ENCODE results near the gene HDAC9. TPM values are rescaled to one million over a fixed set of nuclear protein-coding genes. Genes with fewer than 3 reads are reported as not detected.

Gene HDAC9
- polyA plus RNA-seq, 3 donors from 2014 or later, result 10.1 to 28.7 (median 18.1) TPM

GRCh38 chr7:18499407-18500177 lies 4.0 kb downstream of the HDAC9 start:
- DNase-seq, result no peak
- H3K36me3 Mint-ChIP-seq, result no peaks in the 10 kb centered on the region
- H3K9me3 Mint-ChIP-seq, result no peaks in the 10 kb centered on the region
- H3K4me3 Mint-ChIP-seq, result no peak overlapping the region
- no peak overlapping the region for H3K27ac Mint-ChIP-seq
- peaks cover 30 to 49% of the 10 kb centered on the region in 2 donors for H3K4me1 Mint-ChIP-seq
- no peaks in the 10 kb centered on the region for H3K27me3 Mint-ChIP-seq (ENCODE audit: low read depth in 3 of 3)

- peaks cover 0 to 6% (median 0%) of the 10 kb centered on the region in 3 donors for H3K36me3 Mint-ChIP-seq
- H3K9me3 Mint-ChIP-seq, result no peaks in the 10 kb centered on the region
- DNase-seq, result no peak
- peaks cover 6 to 22% of the 10 kb centered on the region in 2 donors for H3K4me1 Mint-ChIP-seq
- H3K4me3 Mint-ChIP-seq, result no peak overlapping the region
- no peak overlapping the region for H3K27ac Mint-ChIP-seq
- H3K27me3 Mint-ChIP-seq (ENCODE audit: low read depth in 3 of 3), result no peaks in the 10 kb centered on the region
Observed at GRCh38 chr7:18503126-18503866, 7.7 kb downstream of the HDAC9 start.

DNA sequence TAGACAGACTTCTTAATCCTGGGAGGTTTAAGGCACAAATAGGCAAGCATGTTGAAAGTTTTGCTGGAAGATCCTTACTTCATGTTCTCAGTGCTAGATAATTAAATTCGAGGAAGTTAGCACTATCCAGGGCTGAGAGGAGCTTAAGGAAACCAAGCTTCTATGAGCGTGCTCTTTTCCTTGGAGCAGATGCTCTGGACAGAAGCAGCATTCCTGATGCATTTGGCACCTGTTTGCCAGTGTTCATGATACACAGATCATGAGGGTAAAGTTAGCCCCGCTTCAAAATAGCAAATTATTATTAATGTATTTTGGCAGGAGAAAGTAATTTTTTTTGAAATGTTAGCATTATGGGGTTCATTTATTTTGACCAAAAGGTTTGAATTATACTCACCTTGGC lies 9.4 kb downstream of the HDAC9 start:
- Mint-ChIP-seq H3K9me3 (no peaks in the 10 kb centered on the region), H3K27ac (no peak overlapping the region), H3K36me3 (peaks cover 0 to 6% (median 0%) of the 10 kb centered on the region in 3 donors), H3K4me1 (peaks cover 8 to 20% of the 10 kb centered on the region in 2 donors), H3K4me3 (no peak overlapping the region), H3K27me3 (ENCODE audit: low read depth in 3 of 3) (peaks cover 0 to 2% (median 0%) of the 10 kb centered on the region in 3 donors)
- no peak for DNase-seq

DNA sequence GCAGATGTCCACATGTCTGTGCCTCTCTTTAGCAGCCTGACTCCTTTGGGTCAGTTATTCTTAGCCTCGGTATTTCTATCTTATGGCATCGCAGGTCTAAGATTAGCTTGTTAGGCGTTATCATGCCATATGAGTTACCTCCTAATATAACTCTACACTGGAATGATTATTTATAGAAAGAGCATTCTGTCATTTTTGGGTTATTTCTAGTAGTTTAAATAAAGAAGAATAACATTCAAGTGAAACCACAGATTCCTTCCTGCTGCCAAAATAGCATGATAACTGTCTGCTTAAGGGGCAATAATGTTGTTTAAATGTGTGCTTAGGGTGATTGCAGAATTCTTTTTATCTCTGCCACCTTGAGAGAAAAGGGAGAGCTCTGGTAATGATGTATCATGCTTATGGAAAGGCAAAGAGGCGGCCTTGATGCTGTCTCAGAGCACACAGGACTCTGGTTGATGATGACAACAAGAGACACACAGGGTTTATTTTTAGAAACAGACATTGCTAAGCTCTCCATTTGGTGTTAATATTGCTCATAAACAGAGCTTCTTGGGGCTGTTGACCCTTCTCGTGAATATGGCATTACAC lies 10.4 kb downstream of the HDAC9 start:
- peaks cover 7 to 17% of the 10 kb centered on the region in 2 donors for H3K4me1 Mint-ChIP-seq
- H3K9me3 Mint-ChIP-seq, result no peaks in the 10 kb centered on the region
- H3K4me3 Mint-ChIP-seq, result no peak overlapping the region
- peaks cover 0 to 6% (median 0%) of the 10 kb centered on the region in 3 donors for H3K36me3 Mint-ChIP-seq
- H3K27me3 Mint-ChIP-seq (ENCODE audit: low read depth in 3 of 3), result peaks cover 0 to 2% (median 0%) of the 10 kb centered on the region in 3 donors
- no peak overlapping the region for H3K27ac Mint-ChIP-seq
- no peak for DNase-seq

DNA sequence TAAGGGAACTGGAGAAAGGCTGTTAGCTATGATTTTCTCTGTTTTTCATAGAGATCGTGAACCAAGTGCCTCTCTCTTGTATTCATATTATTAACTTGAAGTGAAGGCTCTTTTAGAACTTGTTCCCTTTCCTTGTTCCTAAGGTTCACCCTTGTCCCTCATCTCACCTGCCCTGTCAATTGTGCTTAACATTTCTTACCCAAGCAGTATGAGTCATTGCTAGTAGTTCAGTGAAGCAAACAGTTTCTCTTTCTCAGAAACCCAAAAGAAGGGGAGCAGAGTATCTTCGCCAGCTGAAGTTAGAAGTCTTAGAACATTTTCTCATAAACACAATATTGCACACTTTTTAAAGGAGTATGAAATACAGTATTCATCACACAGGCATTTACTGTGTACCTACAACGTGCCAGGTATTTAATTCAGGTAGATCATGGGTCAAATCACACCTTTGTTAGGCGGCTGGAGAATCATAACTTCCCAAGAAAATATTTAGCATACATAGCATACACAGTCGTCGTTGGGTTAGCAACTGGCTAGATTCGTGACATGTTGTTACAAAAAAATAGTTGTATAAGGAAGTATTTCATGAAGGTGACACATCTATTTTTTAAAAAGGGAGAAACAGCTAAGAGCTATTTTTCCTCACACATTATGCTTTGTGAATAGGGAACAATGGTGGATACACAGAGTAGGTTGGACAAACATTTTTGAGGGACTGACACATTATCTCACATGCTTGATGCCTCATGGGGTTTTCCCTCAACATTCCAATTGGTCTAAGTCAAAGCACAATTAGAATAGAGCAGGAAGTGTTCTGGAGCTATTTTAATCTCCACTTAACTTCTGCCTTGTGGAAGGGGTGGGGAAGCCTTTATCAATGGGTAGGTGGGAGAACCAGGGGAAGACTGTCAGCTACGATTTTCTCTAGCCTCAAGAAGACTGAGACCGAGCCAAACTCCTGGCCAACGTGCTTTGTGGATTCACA lies 13.2 kb downstream of the HDAC9 start:
- Mint-ChIP-seq H3K4me1 (peaks cover 6 to 9% of the 10 kb centered on the region in 2 donors), H3K36me3 (peaks cover 0 to 6% (median 0%) of the 10 kb centered on the region in 3 donors), H3K4me3 (no peak overlapping the region), H3K27ac (no peak overlapping the region), H3K9me3 (no peaks in the 10 kb centered on the region), H3K27me3 (ENCODE audit: low read depth in 3 of 3) (peaks cover 0 to 2% (median 0%) of the 10 kb centered on the region in 3 donors)
- no peak for DNase-seq

GRCh38 chr7:18509481-18509880 lies 13.9 kb downstream of the HDAC9 start:
- Mint-ChIP-seq H3K4me1 (peaks cover 6 to 9% of the 10 kb centered on the region in 2 donors), H3K9me3 (no peaks in the 10 kb centered on the region), H3K27me3 (ENCODE audit: low read depth in 3 of 3) (peaks cover 0 to 2% (median 0%) of the 10 kb centered on the region in 3 donors), H3K36me3 (peaks cover 0 to 6% (median 0%) of the 10 kb centered on the region in 3 donors), H3K4me3 (no peak overlapping the region), H3K27ac (no peak overlapping the region)
- no peak for DNase-seq

DNA sequence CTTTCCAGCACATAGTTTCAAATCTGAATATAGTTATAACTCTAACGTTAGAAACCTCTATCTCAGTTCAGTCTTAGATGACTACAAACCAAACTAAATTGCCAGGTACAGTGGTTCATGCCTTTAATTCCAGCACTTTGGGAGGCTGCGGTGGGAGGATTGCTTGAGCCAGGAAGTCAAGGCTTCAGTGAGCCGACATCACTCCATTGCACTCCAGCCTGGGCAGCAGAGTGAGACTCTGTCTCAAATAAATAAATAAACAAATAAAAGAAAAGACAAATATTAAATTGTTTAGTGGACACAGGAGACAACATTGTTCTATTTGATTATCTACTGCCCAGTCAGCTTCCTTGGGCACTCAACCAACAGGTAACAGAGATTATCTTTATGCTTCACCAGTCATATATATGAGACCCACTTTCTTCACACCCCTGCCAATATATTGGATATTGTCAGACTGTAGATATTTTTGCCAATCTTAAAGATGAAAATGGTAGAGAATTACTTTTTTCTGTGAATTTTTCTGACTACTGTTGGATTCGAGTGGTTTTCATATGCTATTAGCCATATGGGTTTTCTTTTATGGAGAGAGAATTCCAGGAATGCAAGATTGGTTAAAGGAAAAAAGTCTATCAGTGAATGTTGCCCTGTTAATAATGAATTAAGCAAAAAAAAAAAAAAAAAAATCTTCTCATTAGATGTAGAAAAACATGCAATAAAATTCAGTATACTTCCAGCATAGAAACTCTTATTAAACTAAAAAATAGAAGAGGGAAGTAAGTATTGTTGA lies 16.0 kb downstream of the HDAC9 start:
- peaks cover 0 to 6% (median 0%) of the 10 kb centered on the region in 3 donors for H3K36me3 Mint-ChIP-seq
- H3K4me3 Mint-ChIP-seq, result no peak overlapping the region
- no peak overlapping the region for H3K27ac Mint-ChIP-seq
- peaks cover 0 to 2% (median 0%) of the 10 kb centered on the region in 3 donors for H3K27me3 Mint-ChIP-seq (ENCODE audit: low read depth in 3 of 3)
- H3K4me1 Mint-ChIP-seq, result peaks cover 0 to 2% of the 10 kb centered on the region in 2 donors
- H3K9me3 Mint-ChIP-seq, result no peaks in the 10 kb centered on the region
- no peak for DNase-seq

- Mint-ChIP-seq H3K4me3 (no peak overlapping the region), H3K27me3 (ENCODE audit: low read depth in 3 of 3) (peaks cover 0 to 2% (median 0%) of the 10 kb centered on the region in 3 donors)
Observed at GRCh38 chr7:18513343-18513742, 17.8 kb downstream of the HDAC9 start.

GRCh38 chr7:18515067-18515466 lies 19.5 kb downstream of the HDAC9 start:
- Mint-ChIP-seq H3K27ac (no peak overlapping the region), H3K4me1 (peaks cover 0 to 1% of the 10 kb centered on the region in 2 donors), H3K36me3 (no peaks in the 10 kb centered on the region), H3K9me3 (peaks cover 0 to 5% (median 0%) of the 10 kb centered on the region in 6 donors), H3K27me3 (ENCODE audit: low read depth in 3 of 3) (peaks cover 0 to 4% (median 0%) of the 10 kb centered on the region in 3 donors), H3K4me3 (no peak overlapping the region)
- no peak for DNase-seq

More at GRCh38 chr7:18513343-18513742, 17.8 kb downstream of the HDAC9 start:
- DNase-seq, result no peak
- peaks cover 0 to 2% of the 10 kb centered on the region in 2 donors for H3K4me1 Mint-ChIP-seq
- H3K27ac Mint-ChIP-seq, result no peak overlapping the region
- H3K36me3 Mint-ChIP-seq, result no peaks in the 10 kb centered on the region
- H3K9me3 Mint-ChIP-seq, result peaks cover 0 to 5% (median 0%) of the 10 kb centered on the region in 6 donors

DNA sequence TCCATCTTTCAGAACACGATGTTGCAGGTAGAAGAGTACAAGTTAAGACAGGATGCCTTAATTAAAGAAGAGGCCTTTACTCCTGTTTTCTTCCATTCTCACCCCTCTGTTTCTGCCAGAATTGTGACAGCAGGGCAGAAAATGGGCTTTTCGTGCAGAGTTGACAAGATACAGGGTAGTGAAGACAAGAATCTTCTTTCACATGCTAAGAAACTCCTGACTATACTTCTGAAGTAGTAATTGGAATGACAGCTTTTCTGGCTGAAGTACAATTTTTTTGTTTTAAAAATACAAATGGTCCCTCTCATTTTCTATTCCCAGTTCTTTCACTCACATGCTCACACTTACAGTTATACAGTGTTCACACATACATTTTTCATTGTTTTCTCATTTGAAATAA lies 22.1 kb downstream of the HDAC9 start:
- H3K27me3 Mint-ChIP-seq (ENCODE audit: low read depth in 3 of 3), result peaks cover 0 to 6% (median 0%) of the 10 kb centered on the region in 3 donors
- DNase-seq, result no peak
- H3K4me3 Mint-ChIP-seq, result no peak overlapping the region
- H3K4me1 Mint-ChIP-seq, result peaks cover 15 to 23% of the 10 kb centered on the region in 2 donors
- peaks cover 0 to 5% (median 0%) of the 10 kb centered on the region in 6 donors for H3K9me3 Mint-ChIP-seq
- H3K36me3 Mint-ChIP-seq, result no peaks in the 10 kb centered on the region
- H3K27ac Mint-ChIP-seq, result no peak overlapping the region

GRCh38 chr7:18518555-18518954 lies 23.0 kb downstream of the HDAC9 start:
- peaks cover 0 to 6% (median 0%) of the 10 kb centered on the region in 3 donors for H3K27me3 Mint-ChIP-seq (ENCODE audit: low read depth in 3 of 3)
- no peaks in the 10 kb centered on the region for H3K36me3 Mint-ChIP-seq
- peaks cover 0 to 5% (median 0%) of the 10 kb centered on the region in 6 donors for H3K9me3 Mint-ChIP-seq
- DNase-seq, result no peak
- H3K27ac Mint-ChIP-seq, result no peak overlapping the region
- H3K4me3 Mint-ChIP-seq, result no peak overlapping the region
- peaks cover 17 to 27% of the 10 kb centered on the region in 2 donors for H3K4me1 Mint-ChIP-seq

GRCh38 chr7:18520450-18521235 lies 25.1 kb downstream of the HDAC9 start:
- Mint-ChIP-seq H3K27me3 (ENCODE audit: low read depth in 3 of 3) (peaks cover 0 to 6% (median 0%) of the 10 kb centered on the region in 3 donors), H3K4me1 (peaks cover 17 to 28% of the 10 kb centered on the region in 2 donors), H3K27ac (no peak overlapping the region), H3K4me3 (no peak overlapping the region), H3K36me3 (no peaks in the 10 kb centered on the region), H3K9me3 (peaks cover 0 to 5% (median 0%) of the 10 kb centered on the region in 6 donors)
- no peak for DNase-seq

All from immature natural killer cell (primary cell).